GM12891 (cell line): ENCODE data around the gene DHCR7.

Experiments used
- POLR2A ChIP-seq: IDR thresholded peaks from 2 replicates; pipeline ENCODE4 v1.6.1; 2011; ENCODE audit warnings: low read depth, low read length, control low read depth
- POLR2AphosphoS5 ChIP-seq: IDR thresholded peaks from 2 replicates; pipeline ENCODE4 v1.6.1; 2011; ENCODE audit warnings: low read depth, low read length, control low read depth
- SPI1 ChIP-seq: IDR thresholded peaks from 2 replicates; pipeline ENCODE4 v1.6.1; 2011; ENCODE audit warnings: low read depth, low read length, control low read depth
- TAF1 ChIP-seq: IDR thresholded peaks from 2 replicates; pipeline ENCODE4 v1.6.1; 2011; ENCODE audit warnings: low read depth, low read length, control low read depth

DNA sequence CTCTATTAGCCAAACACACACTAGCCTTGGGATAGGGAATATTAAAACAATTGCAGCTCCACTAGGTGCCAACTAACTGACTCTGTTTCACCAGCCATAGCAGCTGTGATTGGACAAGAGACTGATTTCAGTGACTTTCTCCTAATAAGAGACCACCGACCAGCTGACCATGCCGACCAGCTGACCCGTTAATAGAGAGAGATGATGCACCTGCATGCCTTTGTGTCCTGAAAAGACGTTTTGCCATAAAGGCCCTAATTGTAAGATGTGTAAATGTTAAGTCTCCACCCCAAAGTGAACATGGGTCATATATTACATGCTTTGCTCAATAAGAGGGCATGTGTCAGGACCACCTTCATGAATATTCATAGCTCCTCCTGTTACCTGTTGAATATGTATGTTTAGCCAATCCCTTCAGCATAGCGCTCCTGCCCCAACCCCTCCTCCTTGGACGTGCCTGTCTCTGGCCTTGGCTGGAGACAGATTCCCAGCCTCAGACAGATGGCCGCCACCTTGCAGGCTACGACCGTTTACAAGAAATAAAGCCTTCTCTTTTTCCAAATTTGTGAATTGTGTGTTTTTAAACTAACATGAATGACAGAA is 3.5 kb upstream of the DHCR7 start:
- TF ChIP-seq SPI1 = no peak
- no peak for TF ChIP-seq POLR2AphosphoS5
- TF ChIP-seq TAF1 = no peak
- TF ChIP-seq POLR2A = no peak
